NCI-H526 (cell line): ENCODE results near the gene HS3ST5.
"Not testable (repeated sequence)": the region's sequence is repeated elsewhere in the genome, so short reads cannot be mapped to it uniquely, and the experiment has no call there.

Experiments used
- DNase-seq, 2 experiments: peaks; one replicate each; lab custom pipeline; 2025; lab: John Stamatoyannopoulos, UW

Gene HS3ST5

DNA sequence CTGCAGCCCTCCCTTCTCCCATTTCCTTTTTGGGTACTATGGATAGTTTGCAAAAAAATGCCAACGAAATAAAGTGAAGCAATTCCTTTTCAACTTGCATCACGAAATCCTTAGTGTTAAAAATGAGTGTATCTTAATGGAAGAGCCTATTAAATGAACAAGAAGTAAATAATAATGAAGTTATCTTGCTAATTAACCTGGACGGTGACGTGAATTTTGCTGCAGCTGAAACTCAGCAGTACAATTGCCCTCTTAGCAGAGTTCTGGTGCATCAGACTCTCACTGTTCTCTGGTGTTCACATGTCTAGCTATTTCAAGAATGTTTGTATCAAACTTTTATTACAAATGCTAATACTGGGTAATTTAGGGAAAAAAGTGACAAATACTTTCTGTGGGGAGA, 252.2 kb downstream of the HS3ST5 start:
- no peak for DNase-seq

- no peak for DNase-seq
Observed at GRCh38 chr6:114087496-114087895, 255.3 kb downstream of the HS3ST5 start.

DNA sequence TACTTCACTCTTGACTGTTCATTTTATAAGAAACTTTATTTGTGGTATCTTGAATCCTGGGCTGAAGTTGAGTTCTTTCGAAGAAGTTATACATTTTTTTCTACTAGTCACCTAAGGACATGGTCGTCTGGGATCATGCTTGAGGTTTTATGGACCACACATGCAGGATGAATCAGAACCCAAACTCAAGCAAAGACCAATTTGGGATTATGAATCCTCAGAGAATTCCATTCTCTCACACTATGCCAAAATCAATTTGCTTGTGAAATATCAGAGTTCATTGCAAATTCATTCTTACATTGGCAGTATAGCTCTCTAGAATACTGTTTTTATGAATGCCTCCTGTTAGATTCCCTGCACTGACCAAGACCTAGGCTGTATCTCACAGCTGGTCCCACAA, 257.6 kb downstream of the HS3ST5 start:
- no peak for DNase-seq

- DNase-seq, result no peak
Observed at GRCh38 chr6:114084327-114084890, 258.4 kb downstream of the HS3ST5 start.

GRCh38 chr6:114083251-114083650, 259.6 kb downstream of the HS3ST5 start:
- no peak for DNase-seq

- no peak for DNase-seq
Observed at GRCh38 chr6:114081730-114082129, 261.1 kb downstream of the HS3ST5 start.

DNA sequence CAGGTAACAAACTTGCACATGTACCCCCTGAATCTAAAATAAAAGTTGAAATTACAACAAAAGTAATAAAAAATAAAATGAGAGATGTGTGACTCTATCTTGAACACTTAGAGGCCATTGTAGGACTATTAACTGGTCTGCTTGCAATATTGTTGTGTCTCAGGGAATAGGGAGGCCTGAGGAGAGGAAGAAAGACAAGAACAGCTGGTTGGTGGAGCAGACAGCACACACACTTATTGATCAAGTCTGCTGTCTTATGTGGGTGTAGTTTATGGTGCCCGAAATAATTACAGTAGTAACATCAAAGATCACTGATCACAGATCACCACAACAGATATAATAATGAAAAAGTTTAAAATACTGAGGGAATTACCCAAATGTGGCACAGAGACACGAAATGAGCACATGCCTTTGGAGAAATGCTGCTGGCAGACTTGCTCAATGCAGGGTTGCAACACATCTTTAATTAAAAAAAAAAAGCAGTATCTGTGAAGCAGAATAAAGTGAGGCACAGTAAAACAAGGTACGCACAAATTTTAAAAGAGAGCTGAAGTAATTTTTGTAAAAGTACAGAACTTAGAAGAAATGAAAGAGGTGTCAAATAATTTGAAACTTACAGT, 261.8 kb downstream of the HS3ST5 start:
- DNase-seq, result no peak

- not testable (repeated sequence) for DNase-seq
Observed at GRCh38 chr6:114080410-114080809, 262.4 kb downstream of the HS3ST5 start.

DNA sequence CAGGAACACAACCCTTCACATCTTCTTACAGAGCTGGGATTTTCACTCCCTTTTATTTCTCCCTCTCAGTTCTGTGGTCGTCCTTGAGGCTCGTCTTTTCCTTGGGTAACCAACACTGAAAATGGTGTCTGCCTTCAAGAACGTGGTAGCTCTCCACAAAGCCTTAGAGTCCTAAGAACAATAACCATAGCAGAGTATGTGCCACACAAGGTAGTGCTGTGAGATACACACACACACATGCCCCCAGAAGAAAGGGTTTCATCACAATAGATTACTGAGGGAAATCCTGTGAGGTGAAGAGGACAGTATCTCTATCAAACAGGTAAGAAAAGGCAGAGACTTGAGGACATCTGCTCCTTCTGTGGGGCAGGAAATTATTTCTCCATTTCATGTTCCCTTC, 267.0 kb downstream of the HS3ST5 start:
- DNase-seq, result no peak

DNA sequence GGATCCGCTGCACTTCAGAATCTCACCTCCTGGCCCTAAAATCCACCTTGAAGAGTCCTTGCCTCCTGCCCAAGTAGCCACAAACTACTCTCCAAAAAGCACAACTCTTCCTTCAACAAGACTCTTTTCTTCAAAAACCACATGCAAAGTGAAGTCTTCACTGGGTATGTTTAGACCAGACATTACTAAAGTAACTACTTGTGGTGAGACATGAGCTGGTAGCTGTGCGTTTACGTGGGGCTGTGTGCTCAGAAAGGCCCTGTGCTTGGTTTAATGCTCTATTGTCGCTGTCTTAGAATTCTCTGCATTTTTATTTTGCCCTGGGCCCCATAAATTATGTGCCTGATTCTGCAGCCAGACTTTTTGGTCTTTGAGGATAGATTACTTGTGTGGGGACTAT, 267.5 kb downstream of the HS3ST5 start:
- no peak for DNase-seq

DNA sequence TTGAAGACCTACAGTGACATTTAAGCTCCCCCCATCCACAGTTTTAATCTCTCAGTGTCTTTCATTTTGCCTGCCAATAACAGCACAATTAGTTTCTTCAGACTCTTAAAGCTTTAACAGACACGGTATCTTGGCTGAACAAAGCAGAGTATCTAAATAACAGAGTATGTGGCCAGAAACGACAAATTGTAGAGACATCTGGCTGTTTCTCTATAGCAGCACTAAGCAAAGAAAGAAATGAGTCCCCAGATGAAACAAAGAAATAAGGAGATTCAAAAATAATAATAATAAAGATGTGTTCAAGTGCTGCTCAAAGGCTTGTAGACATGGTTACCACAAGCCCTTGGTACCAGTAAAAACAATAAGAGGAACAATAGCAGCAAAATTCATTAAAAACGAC, 274.1 kb downstream of the HS3ST5 start:
- no peak for DNase-seq

- no peak for DNase-seq
Observed at GRCh38 chr6:114068116-114068515, 274.7 kb downstream of the HS3ST5 start.

DNA sequence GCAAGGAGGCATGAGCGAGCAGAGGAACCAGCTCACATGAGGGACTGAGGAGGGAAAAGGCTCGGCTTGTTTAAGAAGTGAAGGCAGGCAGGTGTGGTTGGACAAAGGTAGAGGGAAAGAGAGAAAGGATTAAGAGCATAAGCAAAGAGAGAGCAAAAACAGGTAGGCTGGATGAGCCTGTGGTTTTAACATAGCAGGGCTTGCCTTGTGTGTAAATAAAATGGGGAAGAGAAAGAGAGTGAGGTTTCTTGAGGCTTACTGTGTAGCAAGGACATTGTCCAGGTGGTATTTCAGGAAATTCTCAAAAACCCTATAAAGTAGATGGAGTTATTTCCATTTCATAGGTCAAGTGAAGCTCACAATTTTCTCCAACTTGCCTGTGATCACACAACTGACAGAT, 278.0 kb downstream of the HS3ST5 start:
- no peak for DNase-seq

DNA sequence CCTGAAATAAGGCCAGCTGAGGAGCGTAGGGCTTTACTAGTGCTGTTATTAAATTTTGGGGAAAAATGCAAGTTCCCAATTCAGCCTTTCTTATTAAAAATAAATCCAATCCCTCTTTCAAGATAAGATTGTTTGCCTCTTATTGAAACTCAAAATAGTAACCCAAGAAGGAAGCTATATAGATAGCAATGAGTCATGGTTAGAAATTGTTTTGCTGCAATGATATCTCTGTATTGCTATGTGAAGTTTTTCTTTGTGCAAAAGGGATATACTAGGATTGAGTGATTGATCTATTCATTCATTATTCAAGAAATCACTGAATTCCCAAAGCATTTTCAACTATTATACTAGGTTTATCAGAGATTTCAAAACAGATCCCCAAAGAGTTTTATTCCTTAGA, 278.9 kb downstream of the HS3ST5 start:
- no peak for DNase-seq

GRCh38 chr6:114062199-114062598, 280.6 kb downstream of the HS3ST5 start:
- DNase-seq, result no peak

GRCh38 chr6:114061741-114062140, 281.1 kb downstream of the HS3ST5 start:
- DNase-seq, result no peak

DNA sequence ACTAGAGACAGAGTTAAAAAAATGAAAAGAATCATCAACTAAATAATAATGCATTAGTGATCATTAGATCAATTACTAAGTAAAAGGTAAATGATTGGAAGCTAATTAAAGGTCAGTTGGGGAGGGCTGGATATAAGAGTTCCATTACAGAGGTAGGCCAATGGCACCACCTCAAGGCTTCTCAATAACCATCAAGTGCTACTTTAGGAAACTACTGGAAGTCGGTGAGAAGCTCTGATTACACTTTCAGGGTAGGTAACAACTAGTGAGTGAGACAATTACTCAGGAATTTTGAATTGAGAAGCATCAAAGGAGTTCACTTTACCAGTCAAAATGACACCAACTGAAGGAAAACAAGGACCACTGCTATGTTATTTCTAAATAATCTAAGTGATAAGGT, 281.7 kb downstream of the HS3ST5 start:
- no peak for DNase-seq

- DNase-seq, result no peak
Observed at GRCh38 chr6:114058435-114058834, 284.4 kb downstream of the HS3ST5 start.

GRCh38 chr6:114055763-114056162, 287.1 kb downstream of the HS3ST5 start:
- no peak for DNase-seq

GRCh38 chr6:114055349-114055748, 287.5 kb downstream of the HS3ST5 start:
- no peak for DNase-seq

- DNase-seq, result no peak
Observed at GRCh38 chr6:114053791-114054190, 289.0 kb downstream of the HS3ST5 start.

DNA sequence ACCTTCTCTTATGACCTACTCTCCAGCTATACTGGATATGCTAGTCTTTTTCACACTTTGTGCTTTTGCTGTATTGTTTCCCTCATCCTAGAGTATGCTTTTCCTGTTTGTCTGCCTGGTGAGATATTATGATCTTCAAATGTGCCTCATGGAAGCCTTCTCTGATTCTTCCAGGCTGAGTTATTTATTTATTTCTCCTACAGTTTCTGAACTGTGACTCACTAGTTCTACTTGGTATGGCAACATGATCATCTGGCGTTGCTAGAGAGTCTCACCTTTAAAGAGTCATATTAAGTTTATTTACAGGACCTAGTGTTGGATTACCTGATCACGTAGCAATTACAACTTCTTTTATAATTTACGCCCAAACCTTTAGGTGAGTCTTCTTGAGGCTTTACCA, 290.7 kb downstream of the HS3ST5 start:
- DNase-seq, result no peak

DNA sequence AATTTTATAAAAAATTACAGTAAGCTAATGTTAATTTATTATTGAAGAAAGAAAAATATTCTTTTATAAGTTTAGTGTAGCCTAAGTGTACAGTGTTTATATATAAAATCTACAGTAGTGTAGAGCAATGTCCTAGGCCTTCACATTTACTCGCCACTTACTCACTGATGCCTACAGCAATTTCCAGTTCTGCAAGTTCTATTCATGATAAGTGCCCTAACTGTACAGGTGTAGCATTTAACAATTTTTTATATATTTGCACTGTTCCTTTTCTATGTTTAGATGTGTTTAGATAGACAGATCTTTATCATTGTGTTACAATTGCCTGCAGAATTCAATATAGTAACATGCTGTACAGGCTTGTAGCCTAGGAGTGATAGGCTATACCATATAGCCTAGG, 291.8 kb downstream of the HS3ST5 start:
- DNase-seq, result no peak

DNA sequence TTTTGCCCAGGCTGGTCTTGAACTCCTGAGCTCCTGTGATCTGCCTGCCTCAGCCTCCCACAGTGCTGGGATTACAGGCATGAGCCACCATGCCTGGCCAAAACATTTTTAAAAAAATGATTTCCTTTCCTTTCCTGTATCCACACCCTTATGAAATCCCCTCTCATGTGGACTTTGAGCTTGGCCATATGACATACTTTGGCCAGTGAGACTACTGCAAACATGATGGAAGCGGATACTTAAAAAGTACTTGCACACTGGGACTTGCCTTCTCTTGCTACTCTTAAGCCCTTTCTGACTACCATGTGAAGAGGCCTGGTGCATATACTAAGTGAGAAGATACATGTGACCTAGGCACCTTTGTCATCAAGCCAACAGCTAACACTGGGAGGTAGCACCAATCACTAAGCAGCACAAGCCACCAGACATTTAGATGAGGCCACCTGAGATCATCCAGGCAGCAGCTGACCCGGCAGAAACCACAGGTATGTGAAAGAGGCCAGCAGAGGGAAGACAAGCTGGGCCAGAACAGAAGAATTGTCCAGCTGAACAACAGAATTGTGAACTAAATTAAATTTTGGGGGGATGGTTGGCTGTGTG, 293.4 kb downstream of the HS3ST5 start:
- no peak for DNase-seq
